Skeletal muscle satellite cell (primary cell): ENCODE measurements around the gene SMNDC1.
"Not testable (repeated sequence)": the region's sequence is repeated elsewhere in the genome, so short reads cannot be mapped to it uniquely, and the experiment has no call there.

Experiments used
- H3K27me3 ChIP-seq: 2 replicates; pipeline ENCODE4 v1.7.0; 2013; ENCODE audit warnings: low read length; ENCODE audit not compliant: control insufficient read depth, insufficient read depth
- H3K36me3 ChIP-seq: 2 replicates; pipeline ENCODE4 v1.7.0; 2013; ENCODE audit warnings: mild to moderate bottlenecking, control low read depth, low read length; ENCODE audit not compliant: insufficient read depth
- H3K4me1 ChIP-seq: 2 replicates; pipeline ENCODE4 v1.7.0; 2013; ENCODE audit warnings: low read length; ENCODE audit not compliant: control insufficient read depth, insufficient read depth
- H3K4me2 ChIP-seq: 2 replicates; pipeline ENCODE4 v1.7.0; 2013; ENCODE audit warnings: mild to moderate bottlenecking, low read length
- H3K4me3 ChIP-seq: 2 replicates; pipeline ENCODE4 v1.7.0; 2013; ENCODE audit warnings: low read length
- H3K9ac ChIP-seq: 2 replicates; pipeline ENCODE4 v1.7.0; 2013; ENCODE audit warnings: mild to moderate bottlenecking, low read depth, low read length, moderate library complexity
- H3K9me3 ChIP-seq: replicated peaks from 2 replicates; pipeline ENCODE4 v1.7.0; 2013; ENCODE audit warnings: mild to moderate bottlenecking, control low read depth, low read length

Gene SMNDC1

GRCh38 chr10:110267276-110267675, 37.4 kb downstream of the SMNDC1 start:
- H3K4me2 ChIP-seq, result no peak overlapping the region
- H3K9ac ChIP-seq, result no peak overlapping the region
- no peak overlapping the region for H3K4me3 ChIP-seq
- no peaks in the 10 kb centered on the region for H3K27me3 ChIP-seq
- H3K36me3 ChIP-seq, result no peaks in the 10 kb centered on the region
- H3K4me1 ChIP-seq, result peaks cover 28% of the 10 kb centered on the region
- H3K9me3 ChIP-seq, result no peaks in the 10 kb centered on the region

- Histone ChIP-seq H3K9me3 (no peaks in the 10 kb centered on the region), H3K9ac (no peak overlapping the region), H3K4me3 (no peak overlapping the region), H3K36me3 (no peaks in the 10 kb centered on the region), H3K4me2 (no peak overlapping the region), H3K4me1 (peaks cover 35% of the 10 kb centered on the region), H3K27me3 (no peaks in the 10 kb centered on the region)
Observed at GRCh38 chr10:110265573-110266193, 39.0 kb downstream of the SMNDC1 start.

- peaks cover 21% of the 10 kb centered on the region for H3K4me1 ChIP-seq
- H3K4me2 ChIP-seq, result no peak overlapping the region
- no peak overlapping the region for H3K4me3 ChIP-seq
- H3K9me3 ChIP-seq, result no peaks in the 10 kb centered on the region
- H3K9ac ChIP-seq, result no peak overlapping the region
- H3K27me3 ChIP-seq, result no peaks in the 10 kb centered on the region
- no peaks in the 10 kb centered on the region for H3K36me3 ChIP-seq
Observed at GRCh38 chr10:110263164-110263563, 41.6 kb downstream of the SMNDC1 start.

- H3K4me1 ChIP-seq, result peaks cover 21% of the 10 kb centered on the region
- no peaks in the 10 kb centered on the region for H3K9me3 ChIP-seq
- no peak overlapping the region for H3K9ac ChIP-seq
- H3K4me3 ChIP-seq, result no peak overlapping the region
- H3K27me3 ChIP-seq, result no peaks in the 10 kb centered on the region
- H3K4me2 ChIP-seq, result no peak overlapping the region
- H3K36me3 ChIP-seq, result no peaks in the 10 kb centered on the region
Observed at GRCh38 chr10:110260746-110261477, 43.8 kb downstream of the SMNDC1 start.

GRCh38 chr10:110259317-110259716, 45.4 kb downstream of the SMNDC1 start:
- H3K4me3 ChIP-seq, result no peak overlapping the region
- H3K36me3 ChIP-seq, result no peaks in the 10 kb centered on the region
- H3K9me3 ChIP-seq, result no peaks in the 10 kb centered on the region
- H3K27me3 ChIP-seq, result no peaks in the 10 kb centered on the region
- H3K4me2 ChIP-seq, result no peak overlapping the region
- H3K4me1 ChIP-seq, result peaks cover 21% of the 10 kb centered on the region
- H3K9ac ChIP-seq, result no peak overlapping the region

- H3K4me1 ChIP-seq, result peaks cover 18% of the 10 kb centered on the region
- H3K4me3 ChIP-seq, result no peak overlapping the region
- no peak overlapping the region for H3K9ac ChIP-seq
- H3K9me3 ChIP-seq, result no peaks in the 10 kb centered on the region
- H3K36me3 ChIP-seq, result no peaks in the 10 kb centered on the region
- H3K4me2 ChIP-seq, result no peak overlapping the region
- no peaks in the 10 kb centered on the region for H3K27me3 ChIP-seq
Observed at GRCh38 chr10:110258542-110258941, 46.2 kb downstream of the SMNDC1 start.

GRCh38 chr10:110254467-110254866, 50.3 kb downstream of the SMNDC1 start:
- Histone ChIP-seq H3K27me3 (no peaks in the 10 kb centered on the region), H3K4me2 (no peak overlapping the region), H3K9ac (no peak overlapping the region), H3K9me3 (no peaks in the 10 kb centered on the region), H3K4me1 (no peaks in the 10 kb centered on the region), H3K4me3 (no peak overlapping the region), H3K36me3 (no peaks in the 10 kb centered on the region)

- no peaks in the 10 kb centered on the region for H3K36me3 ChIP-seq
Observed at GRCh38 chr10:110252151-110252550, 52.6 kb downstream of the SMNDC1 start.

GRCh38 chr10:110251392-110251791, 53.3 kb downstream of the SMNDC1 start:
- not testable (repeated sequence) for H3K4me2 ChIP-seq, H3K9me3 ChIP-seq, H3K4me3 ChIP-seq, H3K9ac ChIP-seq, H3K36me3 ChIP-seq, H3K27me3 ChIP-seq, H3K4me1 ChIP-seq

More at GRCh38 chr10:110252151-110252550, 52.6 kb downstream of the SMNDC1 start:
- Histone ChIP-seq H3K4me1 (no peaks in the 10 kb centered on the region), H3K9ac (no peak overlapping the region), H3K4me3 (no peak overlapping the region), H3K27me3 (no peaks in the 10 kb centered on the region), H3K9me3 (no peaks in the 10 kb centered on the region), H3K4me2 (no peak overlapping the region)

GRCh38 chr10:110249489-110249888, 55.2 kb downstream of the SMNDC1 start:
- not testable (repeated sequence) for H3K4me3 ChIP-seq, H3K4me1 ChIP-seq, H3K4me2 ChIP-seq, H3K27me3 ChIP-seq, H3K36me3 ChIP-seq, H3K9ac ChIP-seq, H3K9me3 ChIP-seq

- not testable (repeated sequence) for H3K4me3 ChIP-seq, H3K4me1 ChIP-seq, H3K36me3 ChIP-seq, H3K9ac ChIP-seq, H3K27me3 ChIP-seq, H3K9me3 ChIP-seq, H3K4me2 ChIP-seq
Observed at GRCh38 chr10:110247833-110248232, 56.9 kb downstream of the SMNDC1 start.

GRCh38 chr10:110244550-110244949, 60.2 kb downstream of the SMNDC1 start:
- no peaks in the 10 kb centered on the region for H3K27me3 ChIP-seq
- H3K9me3 ChIP-seq, result no peaks in the 10 kb centered on the region
- H3K4me1 ChIP-seq, result no peaks in the 10 kb centered on the region
- no peak overlapping the region for H3K4me2 ChIP-seq
- H3K4me3 ChIP-seq, result no peak overlapping the region
- no peaks in the 10 kb centered on the region for H3K36me3 ChIP-seq
- no peak overlapping the region for H3K9ac ChIP-seq
